T-helper 1 cell treated with Interleukin-12 subunit alpha and Interleukin-12 subunit beta and Interleukin-4 antibody, amounts not matched to agents 30 ng/mL and 1 ng/mL, for 36 hours (primary cell): ENCODE data around the gene ATP6V1B1. TPM values are rescaled to one million over a fixed set of nuclear protein-coding genes. Genes with fewer than 3 reads are reported as not detected.

Source experiments
- intact Hi-C: fragments of 100-400 bp; cut with micrococcal nuclease; formaldehyde crosslinking; loops from one replicate; pipeline ENCODE4 v1.15.1; 2024
- total RNA-seq: library from RNA; stranded (reverse); gene quantifications from 2 replicates; pipeline ENCODE4 v1.2.3, GENCODE V29; 2022

ATP6V1B1 gene
- total RNA-seq, 1 donor from 2014 or later, result not detected

- intact Hi-C loops, result no loop called here
Observed at GRCh38 chr2:70962885-70963878, 27.5 kb downstream of the ATP6V1B1 start.

DNA sequence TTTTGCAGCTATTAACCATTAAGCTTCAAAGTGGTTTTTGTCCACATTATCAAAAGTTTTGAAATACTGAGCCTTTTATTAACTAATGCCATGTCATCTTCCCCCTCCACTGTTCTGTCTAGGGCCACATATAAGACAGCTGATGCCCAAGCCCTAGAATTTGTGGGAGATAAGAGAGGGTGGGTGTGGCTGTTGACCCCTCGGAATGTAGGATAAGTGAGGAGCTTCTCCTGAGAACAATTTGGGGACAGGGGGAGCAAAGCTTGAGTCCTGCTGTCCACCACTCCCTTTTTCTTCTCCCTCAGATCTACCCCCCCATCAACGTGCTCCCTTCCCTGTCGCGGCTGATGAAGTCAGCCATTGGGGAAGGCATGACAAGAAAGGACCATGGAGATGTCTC is 28.4 kb downstream of the ATP6V1B1 start:
- intact Hi-C loops, result no loop called here

DNA sequence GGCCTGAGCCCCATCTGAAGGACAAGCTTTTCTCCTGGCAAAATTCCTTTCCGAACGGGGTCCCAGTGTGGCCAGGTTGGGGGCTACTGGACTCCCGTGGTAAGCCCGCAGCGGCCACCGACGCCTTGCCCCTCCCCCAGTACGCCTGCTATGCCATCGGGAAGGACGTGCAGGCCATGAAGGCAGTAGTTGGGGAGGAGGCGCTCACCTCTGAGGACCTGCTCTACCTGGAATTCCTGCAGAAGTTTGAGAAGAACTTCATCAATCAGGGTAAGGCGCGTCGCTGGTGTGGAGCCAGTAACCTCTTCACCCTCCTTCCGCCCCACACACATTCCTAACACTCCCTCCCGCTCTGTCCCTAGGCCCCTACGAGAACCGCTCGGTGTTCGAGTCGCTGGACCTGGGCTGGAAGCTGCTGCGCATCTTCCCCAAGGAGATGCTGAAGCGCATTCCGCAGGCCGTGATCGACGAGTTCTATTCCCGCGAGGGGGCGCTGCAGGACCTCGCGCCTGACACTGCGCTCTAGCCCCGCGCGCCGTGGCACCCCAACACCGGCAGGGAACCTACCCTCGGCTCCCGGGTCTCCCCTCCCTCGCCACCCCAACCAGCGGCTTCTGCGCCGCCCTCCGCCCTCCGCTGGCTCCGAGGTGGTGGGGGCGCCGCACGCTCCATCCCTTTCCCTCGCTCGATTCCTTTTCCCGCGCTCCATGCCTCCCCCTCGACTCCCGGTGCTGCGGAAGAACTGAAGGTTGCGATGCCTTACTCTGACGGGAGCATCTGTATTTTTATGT is 29.1 kb downstream of the ATP6V1B1 start:
- intact Hi-C loops, result loop anchor here (1.0 kb wide), 5 partner anchors 13 to 37 kb away; no protein-coding TSS in a partner anchor

DNA sequence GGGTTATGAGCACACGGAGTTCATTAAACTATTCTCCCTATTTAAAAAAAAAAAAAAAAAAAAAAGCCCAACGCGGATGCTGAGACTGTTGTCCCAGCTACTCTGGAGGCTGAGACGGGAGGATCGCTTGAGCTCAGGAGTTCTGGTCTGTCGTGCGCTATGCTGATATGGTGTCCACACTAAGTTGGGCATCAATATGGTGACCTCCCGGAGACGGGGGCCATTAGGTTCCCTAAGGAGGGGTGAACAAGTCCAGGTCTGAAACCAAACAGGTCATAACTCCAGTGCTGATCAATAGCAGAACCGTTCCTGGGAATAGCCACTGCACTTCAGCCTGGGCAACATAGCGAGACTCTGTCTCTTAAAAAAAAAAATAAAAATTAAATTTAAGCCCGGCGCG is 29.8 kb downstream of the ATP6V1B1 start:
- intact Hi-C loops, result loop anchor here (1.0 kb wide), 5 partner anchors 12 to 36 kb away; no protein-coding TSS in a partner anchor

- intact Hi-C loops, result no loop called here
Observed at GRCh38 chr2:70966681-70967080, 31.0 kb downstream of the ATP6V1B1 start.

DNA sequence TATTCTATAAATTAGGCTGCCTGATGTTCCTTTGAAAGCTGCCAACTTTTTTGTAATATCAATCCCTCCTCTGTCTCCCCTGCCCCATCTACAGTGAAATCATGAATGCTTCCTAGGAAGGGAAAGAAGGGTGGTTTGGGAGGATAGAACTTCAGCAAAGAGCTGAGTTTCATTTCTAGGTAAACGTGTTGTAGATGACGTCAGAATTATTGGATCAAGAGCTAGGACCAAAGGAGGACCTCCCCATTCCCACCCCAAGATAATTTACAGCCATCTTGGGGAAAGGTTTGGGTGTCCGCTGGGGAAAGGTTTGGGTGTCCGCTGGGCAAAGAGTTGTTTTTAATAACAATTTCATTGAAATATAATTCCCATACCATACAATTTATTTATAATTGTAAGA is 31.5 kb downstream of the ATP6V1B1 start:
- intact Hi-C loops, result no loop called here

DNA sequence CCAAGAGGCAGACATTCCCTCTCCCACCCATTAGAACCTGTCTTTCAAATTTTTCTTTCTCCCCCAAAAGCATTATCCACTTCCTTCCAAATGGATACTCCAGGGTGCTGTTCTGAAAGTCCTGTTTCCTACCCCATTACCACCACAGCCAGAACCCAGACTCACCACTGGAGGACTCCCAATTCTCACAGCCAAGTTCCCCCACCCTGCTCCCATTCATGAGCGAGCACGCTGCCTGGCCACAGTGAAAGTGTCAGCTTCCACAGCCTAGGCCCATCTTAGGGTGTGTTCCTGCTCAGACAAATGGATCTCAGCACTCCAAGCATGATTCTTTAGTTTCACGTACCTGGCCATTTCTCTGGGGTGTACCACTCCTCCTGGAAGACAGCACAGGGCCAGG is 38.9 kb downstream of the ATP6V1B1 start:
- intact Hi-C loops, result loop anchor here (10.0 kb wide), 1 partner anchor 680 kb away; the partner anchor contains the start of gene SNRPG

- intact Hi-C loops, result loop anchor here (5.0 to 10.0 kb wide), 2 partner anchors 157 to 680 kb away; partner anchors contain the start of genes MCEE, MPHOSPH10 and SNRPG
Observed at GRCh38 chr2:70975237-70975636, 39.5 kb downstream of the ATP6V1B1 start.

DNA sequence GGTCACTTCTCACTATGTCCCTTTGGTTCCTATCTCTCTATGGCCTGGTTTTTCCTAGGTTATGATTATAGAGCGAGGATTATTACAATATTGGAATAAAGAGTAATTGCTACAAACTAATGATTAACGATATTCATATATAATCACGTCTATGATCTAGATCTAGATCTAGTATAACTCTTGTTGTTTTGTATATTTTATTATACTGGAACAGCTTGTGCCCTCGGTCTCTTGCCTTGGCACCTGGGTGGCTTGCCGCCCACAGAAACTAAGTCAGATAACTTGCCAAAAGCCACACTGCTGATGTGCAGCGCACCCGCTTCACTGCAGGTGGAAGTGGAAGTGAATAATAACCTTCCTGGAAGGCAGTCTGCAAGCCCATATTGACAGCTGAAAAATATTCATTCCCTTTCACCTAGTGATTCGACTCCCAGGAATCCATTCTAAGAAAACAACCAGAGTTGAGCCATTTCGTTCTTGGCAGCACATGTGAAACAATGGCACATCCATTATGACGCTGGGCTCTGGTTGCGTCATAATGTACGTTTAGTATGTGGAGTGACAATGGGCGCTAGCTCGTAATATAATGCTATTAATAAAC is 42.0 kb downstream of the ATP6V1B1 start:
- intact Hi-C loops, result loop anchor here (1.0 to 10.0 kb wide), 9 partner anchors 8 to 1333 kb away; partner anchors contain the start of genes MCEE, MPHOSPH10, NAGK and PAIP2B

DNA sequence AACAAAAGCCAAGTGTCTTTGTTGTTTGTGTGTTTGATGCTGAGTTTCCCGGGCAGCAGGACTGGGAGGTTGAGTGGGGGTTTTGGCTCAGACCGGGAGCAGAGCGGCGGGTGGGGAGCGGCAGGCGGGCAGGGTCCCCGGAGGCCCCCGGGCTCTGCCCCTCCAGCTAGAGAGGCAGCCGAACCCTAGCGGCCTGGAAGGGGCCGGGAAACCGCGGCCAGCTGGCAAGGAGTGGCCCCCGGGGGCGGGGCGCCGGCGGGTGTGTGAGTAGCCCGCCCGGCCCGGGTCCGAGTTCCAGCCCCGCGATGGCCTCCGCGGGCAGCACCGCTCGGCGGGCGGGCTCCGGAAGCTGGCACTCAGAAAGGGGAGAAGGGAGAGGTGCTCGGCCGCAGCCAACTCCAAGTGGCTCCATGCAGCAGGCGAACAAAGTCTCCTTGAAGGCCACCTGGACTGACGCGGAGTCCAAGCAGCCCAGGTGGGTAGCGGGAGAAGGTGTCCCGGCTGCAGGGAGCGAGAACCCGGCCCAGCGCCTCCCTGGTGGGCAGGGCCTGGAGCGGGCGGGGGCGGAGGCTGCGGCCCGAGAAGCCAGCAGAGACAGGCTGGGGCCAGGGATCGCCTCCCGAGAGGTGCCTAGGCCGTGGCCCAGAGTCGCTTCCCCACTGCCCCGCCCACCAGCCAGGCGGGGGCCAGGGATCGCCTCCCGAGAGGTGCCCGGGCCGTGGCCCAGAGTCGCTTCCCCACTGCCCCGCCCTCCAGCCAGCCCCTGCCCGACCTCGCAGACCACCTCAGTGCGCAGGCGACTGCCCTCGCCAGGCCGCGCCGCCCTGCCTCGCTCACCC is 42.9 kb downstream of the ATP6V1B1 start, which contains the start of gene ANKRD53:
Gene ANKRD53 (plus strand): TSS at position 290 of the 839 bp plus-strand sequence. CDS start 16 bp downstream, at position 306.
- intact Hi-C loops, result loop anchor here (5.0 to 10.0 kb wide), 2 partner anchors 154 to 684 kb away; partner anchors contain the start of genes MCEE, MPHOSPH10 and SNRPG

GRCh38 chr2:70979180-70979488 is 43.4 kb downstream of the ATP6V1B1 start:
- intact Hi-C loops, result loop anchor here (5.0 to 10.0 kb wide), 2 partner anchors 153 to 684 kb away; partner anchors contain the start of genes MCEE, MPHOSPH10 and SNRPG

DNA sequence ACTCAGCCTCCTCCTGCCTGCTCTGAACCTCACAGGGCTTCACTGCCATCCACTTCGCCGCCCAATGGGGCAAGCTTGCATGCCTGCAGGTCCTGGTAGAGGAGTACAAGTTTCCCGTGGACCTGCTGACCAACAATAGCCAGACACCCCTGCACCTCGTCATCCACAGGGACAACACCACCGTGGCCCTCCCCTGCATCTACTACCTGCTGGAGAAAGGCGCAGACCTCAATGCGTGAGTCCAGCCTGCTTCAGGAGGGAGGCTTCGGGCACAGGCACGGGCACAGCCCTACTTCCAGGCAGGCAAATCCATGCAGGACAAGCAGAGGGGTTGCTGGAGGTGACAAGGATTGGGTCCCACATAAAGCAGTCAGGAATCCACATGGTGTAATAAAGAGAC is 43.9 kb downstream of the ATP6V1B1 start:
- intact Hi-C loops, result loop anchor here (5.0 to 10.0 kb wide), 2 partner anchors 153 to 685 kb away; partner anchors contain the start of genes MCEE, MPHOSPH10 and SNRPG

- intact Hi-C loops, result no loop called here
Observed at GRCh38 chr2:70981421-70981820, 45.7 kb downstream of the ATP6V1B1 start.

- intact Hi-C loops, result no loop called here
Observed at GRCh38 chr2:70981866-70982810, 46.4 kb downstream of the ATP6V1B1 start.

GRCh38 chr2:70982971-70983370 is 47.3 kb downstream of the ATP6V1B1 start:
- intact Hi-C loops, result no loop called here

DNA sequence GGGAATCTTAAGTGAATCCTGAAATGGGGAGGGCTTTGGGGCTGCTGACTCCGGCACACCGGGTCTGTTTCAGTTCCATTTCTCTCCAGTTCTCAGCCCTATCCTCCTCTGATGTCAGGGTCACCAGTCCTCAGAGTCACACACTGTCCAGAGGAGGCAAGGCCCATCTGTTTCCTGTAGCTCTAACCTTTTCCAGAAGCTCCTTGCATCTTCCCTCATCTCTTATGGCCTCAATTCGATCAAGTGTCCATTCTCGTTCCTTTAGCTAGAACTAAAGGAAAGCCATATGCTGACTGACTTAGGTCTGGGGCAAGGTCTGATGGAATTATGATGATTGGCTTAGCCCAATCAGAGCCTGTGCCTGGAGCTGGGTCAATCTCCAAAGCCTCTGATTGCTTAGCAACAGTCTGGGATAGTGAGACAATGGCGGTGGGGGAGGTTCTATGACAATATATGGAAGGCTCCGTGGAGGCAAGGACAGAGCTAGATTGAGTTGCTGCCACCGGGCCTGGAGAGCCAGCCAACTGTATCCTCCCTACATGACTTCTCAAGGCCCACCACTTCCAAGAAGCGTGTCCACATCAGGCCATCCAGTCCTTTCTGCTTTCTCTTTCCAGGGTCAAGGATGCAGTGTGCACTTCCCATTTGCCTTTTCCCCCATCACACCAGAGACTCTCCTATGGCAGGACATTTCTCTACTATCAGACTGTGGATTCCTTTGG is 48.0 kb downstream of the ATP6V1B1 start:
- intact Hi-C loops, result loop anchor here (1.0 to 2.0 kb wide), 2 partner anchors 18 to 85 kb away; partner anchors contain the start of gene NAGK

- intact Hi-C loops, result loop anchor here (1.0 to 2.0 kb wide), 2 partner anchors 19 to 85 kb away; partner anchors contain the start of gene NAGK
Observed at GRCh38 chr2:70984228-70984575, 48.5 kb downstream of the ATP6V1B1 start.
